Measurements from ENCODE around the gene MRPS18A. TPM values are rescaled to one million over a fixed set of nuclear protein-coding genes. Genes with fewer than 3 reads are reported as not detected.

MRPS18A gene
- total and polyA plus RNA-seq, 9 of the 15 experiments (the other 6 are each of a cell fraction or from before 2014, with no cell fraction given): 87.5 to 243 (median 125) TPM

DNA sequence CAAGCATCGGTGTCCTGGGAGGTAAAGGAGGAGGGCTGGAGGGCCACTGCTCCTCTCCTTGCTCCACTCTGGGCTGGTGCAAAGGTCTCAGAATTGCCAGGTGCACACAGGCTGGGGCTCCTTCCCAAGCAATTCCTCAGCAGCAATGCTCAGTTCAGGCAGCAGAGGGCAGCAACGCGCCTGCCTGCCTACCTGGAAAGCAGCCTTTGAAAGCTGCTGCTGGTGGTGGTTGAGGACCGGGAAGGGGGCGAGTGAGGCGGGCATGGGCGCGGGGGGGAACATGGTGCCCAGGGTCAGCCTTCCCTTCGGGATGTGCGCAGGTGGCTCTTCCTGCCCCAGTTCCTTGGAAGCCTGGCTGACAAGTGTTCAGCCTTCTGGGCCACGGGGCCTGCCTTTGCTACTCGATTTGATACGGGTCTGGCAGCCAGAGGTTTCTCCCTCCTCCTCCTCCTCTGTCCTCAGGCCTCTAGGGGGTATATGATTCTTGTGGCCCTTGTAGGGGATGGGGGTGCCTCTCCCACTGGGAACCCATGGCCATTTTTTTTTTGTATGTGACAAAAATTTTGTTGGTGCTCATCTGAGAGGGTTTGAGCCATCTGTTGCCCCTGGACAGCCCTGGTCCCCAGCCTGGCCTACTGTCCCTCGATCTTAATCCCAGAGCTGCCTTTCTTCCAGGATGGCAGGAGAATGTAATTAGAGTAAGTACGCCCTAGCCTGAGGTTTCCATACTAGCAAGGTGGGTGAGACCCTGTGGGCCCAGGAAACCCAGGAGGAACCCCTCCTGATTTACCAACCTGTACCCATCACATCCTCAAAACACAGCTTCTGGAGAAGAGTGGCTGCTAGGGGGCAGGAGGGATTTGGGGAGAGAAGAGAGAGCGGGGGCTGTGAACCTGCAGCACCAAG, 20.1 kb downstream of the MRPS18A start (continued):
- TF ChIP-seq, protein P1, sequence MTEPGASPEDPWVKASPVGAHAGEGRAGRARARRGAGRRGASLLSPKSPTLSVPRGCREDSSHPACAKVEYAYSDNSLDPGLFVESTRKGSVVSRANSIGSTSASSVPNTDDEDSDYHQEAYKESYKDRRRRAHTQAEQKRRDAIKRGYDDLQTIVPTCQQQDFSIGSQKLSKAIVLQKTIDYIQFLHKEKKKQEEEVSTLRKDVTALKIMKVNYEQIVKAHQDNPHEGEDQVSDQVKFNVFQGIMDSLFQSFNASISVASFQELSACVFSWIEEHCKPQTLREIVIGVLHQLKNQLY (CRISPR knock-in tag; conservative IDR thresholded peaks at IDR 0.05): no peak; a peak in 1 of 4 replicates
- TF ChIP-seq NR3C1 (CRISPR knock-in tag; IDR thresholded peaks at IDR 0.05): no peak
- TF ChIP-seq ZNF699 (CRISPR knock-in tag; IDR thresholded peaks at IDR 0.05; ENCODE audit: insufficient replicate concordance): no peak
- TF ChIP-seq KHSRP (IDR thresholded peaks at IDR 0.05): no peak
- no peak for TF ChIP-seq TAF7 (tag; IDR thresholded peaks at IDR 0.05)
- TF ChIP-seq, protein P2, sequence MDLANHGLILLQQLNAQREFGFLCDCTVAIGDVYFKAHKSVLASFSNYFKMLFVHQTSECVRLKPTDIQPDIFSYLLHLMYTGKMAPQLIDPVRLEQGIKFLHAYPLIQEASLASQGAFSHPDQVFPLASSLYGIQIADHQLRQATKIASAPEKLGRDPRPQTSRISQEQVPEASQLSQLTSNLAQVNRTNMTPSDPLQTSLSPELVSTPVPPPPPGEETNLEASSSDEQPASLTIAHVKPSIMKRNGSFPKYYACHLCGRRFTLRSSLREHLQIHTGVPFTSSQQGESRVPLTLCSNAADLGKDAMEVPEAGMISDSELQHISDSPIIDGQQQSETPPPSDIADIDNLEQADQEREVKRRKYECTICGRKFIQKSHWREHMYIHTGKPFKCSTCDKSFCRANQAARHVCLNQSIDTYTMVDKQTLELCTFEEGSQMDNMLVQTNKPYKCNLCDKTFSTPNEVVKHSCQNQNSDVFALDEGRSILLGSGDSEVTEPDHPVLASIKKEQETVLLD (IDR thresholded peaks at IDR 0.05): no peak
- TF ChIP-seq PHF21A (IDR thresholded peaks at IDR 0.05; ENCODE audit: borderline replicate concordance, low read depth): no peak
- no peak for TF ChIP-seq HDAC1 (IDR thresholded peaks at IDR 0.05)
- TF ChIP-seq, protein P3, sequence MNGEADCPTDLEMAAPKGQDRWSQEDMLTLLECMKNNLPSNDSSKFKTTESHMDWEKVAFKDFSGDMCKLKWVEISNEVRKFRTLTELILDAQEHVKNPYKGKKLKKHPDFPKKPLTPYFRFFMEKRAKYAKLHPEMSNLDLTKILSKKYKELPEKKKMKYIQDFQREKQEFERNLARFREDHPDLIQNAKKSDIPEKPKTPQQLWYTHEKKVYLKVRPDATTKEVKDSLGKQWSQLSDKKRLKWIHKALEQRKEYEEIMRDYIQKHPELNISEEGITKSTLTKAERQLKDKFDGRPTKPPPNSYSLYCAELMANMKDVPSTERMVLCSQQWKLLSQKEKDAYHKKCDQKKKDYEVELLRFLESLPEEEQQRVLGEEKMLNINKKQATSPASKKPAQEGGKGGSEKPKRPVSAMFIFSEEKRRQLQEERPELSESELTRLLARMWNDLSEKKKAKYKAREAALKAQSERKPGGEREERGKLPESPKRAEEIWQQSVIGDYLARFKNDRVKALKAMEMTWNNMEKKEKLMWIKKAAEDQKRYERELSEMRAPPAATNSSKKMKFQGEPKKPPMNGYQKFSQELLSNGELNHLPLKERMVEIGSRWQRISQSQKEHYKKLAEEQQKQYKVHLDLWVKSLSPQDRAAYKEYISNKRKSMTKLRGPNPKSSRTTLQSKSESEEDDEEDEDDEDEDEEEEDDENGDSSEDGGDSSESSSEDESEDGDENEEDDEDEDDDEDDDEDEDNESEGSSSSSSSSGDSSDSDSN (IDR thresholded peaks at IDR 0.05; ENCODE audit: borderline replicate concordance in 1 of 2, low read depth in 2 of 2, low read length in 2 of 2): no peak
- TF ChIP-seq ATF7 (IDR thresholded peaks at IDR 0.05): peak; percentile 16; the same call in 1 of the 2 replicates
- TF ChIP-seq RCOR1 (IDR thresholded peaks at IDR 0.05; ENCODE audit: borderline replicate concordance in 1 of 2, low read depth in 2 of 2, low read length in 2 of 2): peak in 1 of 2 experiments; percentile 67; a peak in 2 of 4 replicates
- TF ChIP-seq TEAD4 (IDR thresholded peaks at IDR 0.05; ENCODE audit: low read length): 0 out of 2 replicates have a peak, but pooled peaks have one; percentile 25
- TF ChIP-seq TEAD4 (CRISPR knock-in tag; IDR thresholded peaks at IDR 0.05; ENCODE audit: borderline replicate concordance): no peak
- TF ChIP-seq MEIS2 (IDR thresholded peaks at IDR 0.05; ENCODE audit: partially characterized antibody): no peak
- no peak for TF ChIP-seq SMARCC2 (IDR thresholded peaks at IDR 0.05; ENCODE audit: low read depth)
- TF ChIP-seq CHCHD3 (CRISPR knock-in tag; IDR thresholded peaks at IDR 0.05): no peak
- TF ChIP-seq RBM22 (IDR thresholded peaks at IDR 0.05; ENCODE audit: low read depth, low read length, poor library complexity, severe bottlenecking): peak; percentile 81
- TF ChIP-seq RBM15 (IDR thresholded peaks at IDR 0.05; ENCODE audit: insufficient read depth, low read length): no peak
- TF ChIP-seq ZC3H4 (CRISPR knock-in tag; IDR thresholded peaks at IDR 0.05; ENCODE audit: borderline replicate concordance): no peak
- no peak for TF ChIP-seq SLC30A9 (CRISPR knock-in tag; IDR thresholded peaks at IDR 0.05)
- TF ChIP-seq ZBTB26 (CRISPR knock-in tag; IDR thresholded peaks at IDR 0.05): peak; percentile 61; the same call in 1 of the 2 replicates
- no peak for TF ChIP-seq PTTG1 (tag; IDR thresholded peaks at IDR 0.05; ENCODE audit: low read depth)
